C4-2B (cell line): ENCODE measurements around the gene DICER1.

Experiments
- H3K27ac ChIP-seq: fragments of 450-650 bp; 2 replicates; pipeline ENCODE4 v1.5.1; 2017
- CTCF ChIP-seq: fragments of 450-650 bp; conservative IDR thresholded peaks from 2 replicates; pipeline ENCODE4 v1.5.1; 2017; ENCODE audit warnings: mild to moderate bottlenecking
- ZFX ChIP-seq: fragments of 450-650 bp; IDR thresholded peaks from 2 replicates; pipeline ENCODE4 v1.6.1; 2017

The DICER1 gene

DNA sequence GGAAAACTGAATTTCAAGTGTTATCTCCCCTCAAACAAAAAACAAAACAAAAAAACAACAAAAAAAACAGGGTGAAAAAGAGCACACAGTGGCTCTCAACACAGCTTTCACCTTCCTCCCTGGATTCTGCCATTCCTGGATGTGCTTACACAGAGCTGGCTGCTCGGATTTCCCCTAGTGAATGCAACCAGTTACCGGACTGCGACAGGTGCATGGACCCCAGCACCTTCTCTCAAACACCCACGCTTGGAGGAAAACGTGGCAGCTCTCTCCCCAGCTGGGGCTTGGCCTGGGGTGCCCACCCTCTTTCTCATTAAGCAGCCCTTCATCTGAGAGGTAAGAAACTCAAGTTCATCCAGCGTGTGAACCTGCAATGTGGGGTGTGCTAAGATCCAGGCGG, 33.5 kb upstream of the DICER1 start:
- H3K27ac ChIP-seq = no peak overlapping the region
- TF ChIP-seq CTCF (no peak), ZFX (no peak)

DNA sequence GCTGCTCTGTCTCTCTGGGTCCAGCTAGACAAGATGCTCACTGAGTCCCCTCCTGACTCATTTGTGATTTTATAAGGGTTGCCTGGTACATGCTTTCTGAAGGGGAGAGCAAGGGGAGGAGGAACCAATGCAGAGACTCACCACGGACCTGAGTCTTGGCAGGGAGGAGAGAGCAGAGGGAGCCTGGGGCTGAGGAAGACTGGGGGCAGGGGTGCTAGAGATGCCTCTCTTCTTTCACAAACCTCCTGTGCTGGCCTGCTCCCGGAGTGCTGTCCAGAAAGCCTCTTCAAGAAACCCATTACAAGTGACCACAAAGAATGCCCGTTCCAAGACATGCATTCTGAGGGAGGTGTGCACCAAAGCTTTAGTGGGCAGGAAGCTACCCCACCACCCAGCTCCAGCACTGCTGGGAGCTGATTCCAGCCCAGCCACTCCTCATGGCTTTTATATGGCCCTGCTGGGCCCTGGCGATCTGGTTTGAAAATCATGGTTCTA, 33.1 kb upstream of the DICER1 start:
- no peak for TF ChIP-seq ZFX
- no peak for TF ChIP-seq CTCF
- no peak overlapping the region for H3K27ac ChIP-seq

- no peak for TF ChIP-seq ZFX
- no peak for TF ChIP-seq CTCF
- H3K27ac ChIP-seq = no peak overlapping the region
Observed at GRCh38 chr14:95189367-95190132, 32.2 kb upstream of the DICER1 start.

DNA sequence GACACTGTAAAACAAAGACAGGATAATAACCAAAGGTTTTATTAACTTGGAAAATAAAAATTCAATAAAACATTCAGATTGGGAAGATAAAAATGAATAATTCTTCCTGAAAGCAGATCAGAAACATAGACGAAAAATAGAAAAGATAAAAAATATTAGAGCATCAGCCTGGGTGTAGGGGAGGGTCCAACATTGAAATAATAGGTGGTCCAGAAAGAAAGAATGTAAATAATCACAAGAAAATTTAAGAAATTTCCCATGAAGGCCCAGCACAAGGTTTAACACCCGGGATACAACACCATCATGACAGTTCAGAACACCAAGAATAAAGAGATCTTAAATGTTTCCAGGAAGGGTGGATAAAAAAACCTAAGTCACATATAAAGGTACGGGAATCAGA, 31.1 kb upstream of the DICER1 start:
- H3K27ac ChIP-seq = no peak overlapping the region
- TF ChIP-seq ZFX (no peak), CTCF (no peak)

GRCh38 chr14:95185767-95186392, 28.6 kb upstream of the DICER1 start:
- no peak for TF ChIP-seq CTCF
- H3K27ac ChIP-seq = no peak overlapping the region

DNA sequence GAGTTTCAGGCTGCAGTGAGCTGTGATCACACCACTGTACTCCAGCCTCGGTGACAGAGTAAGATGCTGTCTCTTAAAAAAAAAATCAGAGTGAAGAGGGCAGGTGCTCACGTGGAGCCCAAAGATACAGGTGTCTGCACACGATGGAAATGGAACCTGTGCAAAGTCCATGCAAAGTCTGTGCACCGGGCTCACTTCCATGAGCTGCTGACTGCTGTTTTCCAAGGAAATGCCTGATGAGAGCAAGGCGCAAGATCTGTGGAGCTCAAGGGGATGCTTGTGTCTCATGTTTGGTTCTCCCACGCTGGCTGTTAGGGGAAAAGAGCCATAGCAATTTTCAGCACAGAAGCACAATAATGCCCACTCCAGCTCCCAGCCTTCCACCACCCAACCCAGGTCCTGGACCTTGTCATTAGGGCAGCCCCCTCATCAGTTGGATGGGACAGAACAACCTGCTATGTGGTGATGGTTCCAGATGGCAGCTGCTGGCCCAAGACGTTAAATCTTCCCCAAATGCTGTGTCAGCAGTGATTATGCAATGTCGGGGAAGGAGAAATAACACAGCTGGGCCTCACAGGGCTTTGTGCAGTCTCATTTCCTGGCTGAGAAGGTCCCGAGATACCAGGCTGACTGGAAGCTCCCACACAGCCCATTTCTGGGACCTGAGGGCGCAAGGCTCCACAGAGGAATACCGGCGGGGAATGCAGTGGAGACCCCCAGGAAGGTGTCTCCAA, 27.9 kb upstream of the DICER1 start:
- no peak overlapping the region for H3K27ac ChIP-seq
- TF ChIP-seq ZFX (no peak), CTCF (no peak)

DNA sequence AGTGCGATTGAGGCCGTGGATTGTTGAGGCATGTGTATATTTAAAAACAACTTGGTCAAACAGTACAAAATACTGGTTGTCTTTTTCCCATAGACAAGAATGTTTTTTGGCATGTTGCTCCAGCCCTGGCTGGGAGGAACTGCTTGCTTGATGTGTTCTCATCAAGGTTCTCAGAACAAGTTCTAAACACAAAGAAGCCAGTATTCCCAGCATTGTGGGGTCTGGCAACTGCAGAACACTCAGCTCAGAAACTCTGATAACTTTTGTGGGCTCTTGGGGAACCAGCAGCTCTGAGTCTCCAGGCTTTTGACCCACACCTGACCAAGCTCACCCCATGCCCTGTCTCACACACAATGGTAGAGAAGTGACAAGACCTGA, 27.1 kb upstream of the DICER1 start:
- no peak overlapping the region for H3K27ac ChIP-seq
- TF ChIP-seq CTCF (no peak), ZFX (no peak)
